NCI-H82 treated with DMSO at 0.1 percent for 48 hours (cell line): ENCODE data around the gene PKP2.

Experiments used
- DNase-seq: peaks from one replicate; lab custom pipeline; 2025; ENCODE audit not compliant: unreplicated experiment; lab: John Stamatoyannopoulos, UW

Gene PKP2

GRCh38 chr12:32819424-32819823 is 77.2 kb downstream of the PKP2 start:
- no peak for DNase-seq

- DNase-seq, result no peak
Measured at GRCh38 chr12:32811686-32812392, 84.7 kb downstream of the PKP2 start.

GRCh38 chr12:32809846-32810245 is 86.7 kb downstream of the PKP2 start:
- no peak for DNase-seq

GRCh38 chr12:32809196-32809595 is 87.4 kb downstream of the PKP2 start:
- no peak for DNase-seq

GRCh38 chr12:32804301-32804700 is 92.3 kb downstream of the PKP2 start:
- no peak for DNase-seq

- DNase-seq, result no peak
Measured at GRCh38 chr12:32801269-32801980, 95.2 kb downstream of the PKP2 start.

- DNase-seq, result no peak
Measured at GRCh38 chr12:32794281-32794680, 102.3 kb downstream of the PKP2 start.

GRCh38 chr12:32789916-32790315 is 106.7 kb downstream of the PKP2 start:
- no peak for DNase-seq

- no peak for DNase-seq
Measured at GRCh38 chr12:32789446-32789845, 107.1 kb downstream of the PKP2 start.

GRCh38 chr12:32788405-32788804 is 108.2 kb downstream of the PKP2 start:
- no peak for DNase-seq

GRCh38 chr12:32785557-32785956 is 111.0 kb downstream of the PKP2 start:
- no peak for DNase-seq

GRCh38 chr12:32783029-32783428 is 113.5 kb downstream of the PKP2 start:
- no peak for DNase-seq

GRCh38 chr12:32780071-32780470 is 116.5 kb downstream of the PKP2 start:
- no peak for DNase-seq

GRCh38 chr12:32777691-32778175 is 118.8 kb downstream of the PKP2 start:
- no peak for DNase-seq

- DNase-seq, result no peak
Measured at GRCh38 chr12:32777159-32777558, 119.4 kb downstream of the PKP2 start.

GRCh38 chr12:32776258-32776657 is 120.3 kb downstream of the PKP2 start:
- no peak for DNase-seq

GRCh38 chr12:32773691-32774090 is 122.9 kb downstream of the PKP2 start:
- no peak for DNase-seq

- DNase-seq, result no peak
Measured at GRCh38 chr12:32770141-32770540, 126.4 kb downstream of the PKP2 start.

GRCh38 chr12:32768518-32768917 is 128.1 kb downstream of the PKP2 start:
- peak; percentile 77 for DNase-seq

GRCh38 chr12:32765906-32766305 is 130.7 kb downstream of the PKP2 start:
- no peak for DNase-seq

GRCh38 chr12:32761716-32762115 is 134.9 kb downstream of the PKP2 start:
- no peak for DNase-seq

- no peak for DNase-seq
Measured at GRCh38 chr12:32757157-32757556, 139.4 kb downstream of the PKP2 start.
